Stimulated activated CD8-positive, alpha-beta memory T cell treated with anti-CD3 and anti-CD28 coated beads, Interleukin-15, amount 100 ng/mL, for 4 hours (primary cell): ENCODE data around the gene DEGS2.

Source experiments
- DNase-seq, 2 donors: peaks; one replicate each; pipeline ENCODE4 v3.0.0-alpha.2; 2020; ENCODE audit warnings: low read depth in 2 of 2

The DEGS2 gene

DNA sequence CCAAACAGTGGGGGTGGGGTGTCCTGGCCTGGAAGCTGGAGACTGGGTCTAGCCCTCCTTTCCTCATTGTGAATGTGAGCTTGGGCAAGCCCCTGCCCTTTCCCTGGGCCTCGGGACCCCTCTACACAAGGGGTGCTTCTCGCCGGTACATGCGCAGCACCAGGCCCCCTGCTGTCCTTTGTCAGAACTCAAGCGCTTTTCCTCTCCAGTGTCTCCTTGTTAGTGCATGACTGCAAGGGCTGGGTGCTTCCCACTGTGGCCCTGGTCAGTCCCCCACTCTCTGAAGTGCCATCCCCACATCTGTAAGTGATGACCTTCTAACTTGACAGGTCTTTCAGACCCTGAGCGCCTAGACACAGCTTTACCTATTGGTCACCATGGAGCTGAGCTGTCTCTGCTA, 44.2 kb downstream of the DEGS2 start:
- DNase-seq: no peak

DNA sequence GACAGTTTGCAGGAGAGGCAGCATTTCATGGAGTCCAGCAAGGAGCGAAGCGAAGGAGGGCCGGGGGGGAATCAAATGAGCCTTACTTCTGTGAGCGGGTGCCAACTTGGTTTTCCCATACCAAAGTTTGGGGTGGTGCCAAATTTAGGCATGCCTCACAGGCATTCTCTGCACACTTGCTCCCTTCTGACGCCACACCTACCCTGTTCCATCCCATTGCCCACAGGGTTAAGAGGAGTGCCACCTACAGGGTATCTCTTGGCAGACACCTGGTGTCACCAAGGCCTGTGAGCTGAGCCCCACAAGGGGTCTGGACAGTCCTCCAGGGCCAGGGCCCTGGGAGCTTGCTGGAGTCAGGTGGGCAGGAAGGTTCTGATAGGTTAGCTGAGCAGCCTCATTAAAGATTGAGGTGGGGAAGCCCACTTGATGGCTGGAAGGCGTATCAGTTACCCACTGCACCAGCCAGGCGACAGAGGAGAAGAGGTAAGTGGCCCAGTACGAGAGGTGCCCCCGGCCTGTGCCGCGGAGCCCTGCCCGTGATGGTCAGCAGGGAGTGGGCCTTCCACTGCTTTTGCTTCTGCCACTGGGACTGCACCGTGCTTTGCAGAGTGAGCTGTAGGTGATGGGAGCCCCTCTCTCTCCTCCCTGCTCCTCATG, 45.2 kb downstream of the DEGS2 start:
- no peak for DNase-seq

DNA sequence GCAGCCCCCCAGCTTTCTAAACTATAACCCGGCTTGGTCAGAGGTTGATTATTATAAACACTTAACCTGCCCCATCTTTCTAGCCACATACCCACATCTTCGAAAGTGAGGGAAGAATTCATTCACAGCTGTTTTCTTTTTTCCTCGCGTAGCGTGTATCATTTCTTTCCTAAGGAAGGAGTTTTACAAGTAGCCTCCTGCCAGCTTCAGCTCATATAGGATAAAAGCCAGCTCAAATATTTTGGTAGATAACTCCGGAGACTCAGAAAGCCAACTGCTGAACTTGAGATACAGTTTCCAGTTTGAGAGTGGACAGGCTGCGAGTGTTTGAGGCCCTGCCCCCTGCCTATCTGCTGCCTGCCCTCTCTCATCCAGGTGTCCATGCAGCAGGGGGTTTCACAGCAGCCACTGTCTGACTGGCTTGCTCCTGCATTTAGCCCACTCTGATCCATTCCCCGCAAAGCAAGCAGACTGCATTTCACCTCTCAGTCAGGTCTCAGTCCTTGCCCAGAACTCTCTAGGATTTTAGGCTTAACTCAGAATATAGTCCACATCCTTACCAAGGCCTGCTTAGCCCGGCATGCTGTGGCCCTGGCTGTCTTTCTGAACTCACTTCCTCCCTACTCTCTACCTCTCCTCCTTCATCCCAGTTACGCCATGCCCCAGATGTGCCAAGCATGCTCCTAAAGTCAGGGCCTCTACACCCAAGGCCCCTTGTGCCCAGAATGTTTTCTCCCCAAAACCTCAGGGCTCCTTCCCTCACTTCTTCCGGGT, 47.3 kb downstream of the DEGS2 start:
- no peak for DNase-seq

DNA sequence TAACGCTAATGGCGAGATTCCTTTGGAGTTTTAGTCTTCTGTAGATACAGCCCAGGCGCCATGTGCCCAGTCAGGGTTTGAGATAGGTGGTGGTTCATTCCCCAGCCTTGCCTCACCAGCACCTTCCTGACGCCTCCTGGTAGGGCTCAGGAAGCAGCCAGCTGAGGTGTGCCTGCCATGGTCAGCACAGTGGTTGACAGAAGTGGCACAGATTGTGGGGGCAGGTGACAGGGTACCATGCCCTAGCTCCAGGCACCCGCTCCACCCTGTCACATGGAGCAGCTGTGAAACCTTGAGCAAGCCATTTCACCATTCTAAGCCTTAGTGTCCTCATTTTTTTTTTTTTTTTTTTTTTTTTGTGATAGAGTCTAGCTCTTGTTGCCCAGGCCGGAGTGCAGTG, 48.6 kb downstream of the DEGS2 start:
- no peak for DNase-seq

DNA sequence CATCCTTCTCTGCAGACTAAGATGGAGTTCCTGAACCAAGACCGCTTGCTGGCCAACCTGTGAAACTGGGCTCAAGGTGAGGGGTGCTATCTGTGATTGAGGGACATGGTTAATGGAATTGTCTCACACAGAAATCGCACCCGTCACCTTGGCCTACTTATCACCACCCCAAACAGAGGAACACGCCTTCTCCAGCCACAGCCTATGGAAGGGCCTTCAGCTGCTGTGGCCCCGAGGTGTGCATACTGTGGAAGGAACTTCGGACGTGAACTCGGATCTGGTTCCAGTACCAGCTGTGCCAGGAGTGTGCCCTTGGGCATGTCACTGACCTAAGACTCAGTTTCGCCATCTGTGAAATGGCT, 49.9 kb downstream of the DEGS2 start:
- no peak for DNase-seq

DNA sequence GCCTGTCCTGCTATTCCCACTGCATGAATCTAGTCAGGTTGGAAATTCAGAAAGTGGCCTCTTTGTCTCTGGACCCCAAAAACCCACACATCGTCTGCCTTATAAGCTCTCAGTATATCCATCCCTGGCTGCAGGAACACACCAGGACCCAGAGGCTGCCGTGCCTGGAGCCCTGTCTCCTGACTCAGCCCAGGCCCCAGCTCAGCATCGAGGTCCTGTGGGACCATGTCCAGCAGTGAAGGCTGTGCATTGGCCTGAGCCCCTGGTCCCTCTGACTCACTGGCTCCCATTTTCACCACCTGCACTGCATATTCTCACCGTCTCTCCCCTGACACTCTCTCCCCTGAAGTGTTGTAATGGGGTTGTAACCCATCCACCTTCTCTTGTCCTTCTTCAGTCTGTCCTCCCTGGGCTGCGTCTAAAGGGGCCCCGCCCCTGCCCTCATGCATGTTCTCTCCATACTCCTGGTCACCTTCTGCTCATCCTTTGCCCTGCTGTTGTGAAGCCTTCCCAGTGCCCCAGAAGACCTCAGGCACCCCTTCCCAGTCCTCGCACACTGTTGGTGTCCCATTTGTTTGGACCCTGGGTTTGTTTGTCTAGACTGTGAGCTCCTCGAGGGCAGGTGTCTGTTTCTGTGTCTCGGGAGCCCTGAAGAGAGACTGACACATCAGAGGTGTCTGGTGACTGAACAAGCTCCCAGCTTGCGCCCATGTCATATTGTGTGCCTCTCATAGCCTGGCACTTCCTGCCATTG, 50.4 kb downstream of the DEGS2 start:
- DNase-seq: no peak

DNA sequence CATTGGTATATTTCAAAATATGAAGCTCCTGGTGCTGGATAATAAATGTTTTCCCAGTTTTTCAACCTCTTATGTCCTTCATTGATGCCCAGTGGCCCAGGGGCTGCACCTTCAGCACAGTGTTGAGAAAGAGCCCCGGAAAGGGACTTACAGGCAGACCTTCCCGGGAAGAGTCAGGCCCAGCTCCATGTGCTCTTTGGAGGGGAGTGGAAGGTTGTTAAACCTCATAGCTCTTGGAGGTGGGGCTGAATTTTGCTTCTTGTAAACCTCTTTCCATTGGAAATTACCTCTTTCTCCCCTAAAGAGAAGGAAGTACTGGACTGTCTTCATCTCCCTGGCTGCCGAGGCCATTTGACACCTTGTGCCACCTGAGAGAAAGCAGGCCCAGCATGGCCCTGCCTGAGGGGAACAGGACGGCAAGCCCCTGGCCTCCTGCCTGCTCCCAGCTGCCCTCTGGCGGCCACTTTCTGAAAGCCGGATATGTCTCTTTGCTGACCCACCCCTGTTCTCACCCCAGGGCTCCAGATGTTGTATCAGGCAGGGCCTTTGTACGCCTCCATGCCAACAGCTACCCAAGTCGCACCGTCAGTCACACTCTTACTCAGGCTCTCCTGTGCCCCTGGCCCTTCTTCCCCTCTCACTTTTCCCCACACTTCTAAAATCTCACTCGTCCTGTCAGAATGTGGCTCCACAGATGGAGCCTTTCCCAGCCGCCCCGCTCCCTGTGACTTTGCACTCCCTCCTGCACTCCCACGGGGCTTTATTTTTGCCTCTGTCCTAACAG, 51.2 kb downstream of the DEGS2 start:
- peak; percentile 66 to 79 for DNase-seq

DNA sequence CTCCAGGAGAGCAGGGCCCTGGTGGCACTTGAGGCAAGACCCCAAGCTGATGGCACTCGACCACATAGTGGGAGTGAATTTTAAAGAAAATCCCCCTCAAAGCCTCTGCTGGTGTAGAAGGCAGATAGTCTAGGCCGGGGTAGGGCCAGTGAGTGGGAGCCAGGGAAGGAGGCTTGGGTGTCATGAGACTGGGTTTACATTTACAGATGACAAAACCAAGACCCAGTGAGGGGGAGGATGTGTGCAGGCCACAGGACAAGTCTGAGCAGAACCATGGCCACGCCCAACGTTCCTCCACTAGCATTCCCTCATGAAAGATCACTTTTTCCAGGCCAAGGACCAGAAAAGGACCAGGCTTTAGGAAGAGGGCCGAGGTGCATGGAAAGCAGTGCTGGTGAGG, 52.2 kb downstream of the DEGS2 start:
- no peak for DNase-seq

DNA sequence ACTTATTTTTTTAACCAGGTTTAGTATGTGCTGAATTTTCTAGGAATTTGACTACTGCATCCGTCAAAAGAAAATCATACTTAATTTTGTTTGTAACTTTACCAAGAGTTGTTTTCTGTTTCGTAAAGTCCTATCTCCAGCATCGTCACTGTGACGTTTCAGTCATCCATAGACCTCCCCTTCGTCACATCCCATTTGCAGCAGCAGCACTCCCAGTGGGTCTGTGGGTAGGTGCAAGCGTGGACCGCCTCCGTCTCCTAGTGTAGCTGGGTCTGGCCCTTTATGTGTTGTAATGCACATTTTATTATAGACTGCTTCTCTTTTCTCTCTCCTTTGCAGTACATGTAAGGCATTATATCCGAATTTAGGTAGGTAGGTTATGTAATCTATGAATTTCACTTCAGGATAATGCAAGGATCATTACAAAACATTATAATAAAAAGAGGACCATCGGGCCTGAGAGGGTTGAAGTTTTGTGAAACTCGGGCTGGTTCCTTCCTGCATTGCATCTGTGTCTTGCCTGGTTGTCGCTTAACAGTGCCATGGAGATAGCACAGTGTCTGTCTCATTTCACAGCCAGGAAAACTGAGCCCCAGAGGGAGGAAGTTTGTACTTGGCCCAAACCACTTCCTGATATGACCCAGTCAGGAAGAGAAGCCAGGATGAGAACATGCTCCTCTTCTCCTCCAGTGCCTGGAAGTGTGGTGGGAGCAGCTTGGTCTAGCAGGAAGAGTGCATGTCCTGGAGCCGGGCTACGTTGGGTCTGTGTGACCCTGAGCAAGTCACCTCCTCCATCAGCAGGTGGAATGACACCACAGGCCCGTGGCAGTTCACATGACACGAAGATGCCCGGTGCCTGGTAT, 53.0 kb downstream of the DEGS2 start:
- DNase-seq: no peak

DNA sequence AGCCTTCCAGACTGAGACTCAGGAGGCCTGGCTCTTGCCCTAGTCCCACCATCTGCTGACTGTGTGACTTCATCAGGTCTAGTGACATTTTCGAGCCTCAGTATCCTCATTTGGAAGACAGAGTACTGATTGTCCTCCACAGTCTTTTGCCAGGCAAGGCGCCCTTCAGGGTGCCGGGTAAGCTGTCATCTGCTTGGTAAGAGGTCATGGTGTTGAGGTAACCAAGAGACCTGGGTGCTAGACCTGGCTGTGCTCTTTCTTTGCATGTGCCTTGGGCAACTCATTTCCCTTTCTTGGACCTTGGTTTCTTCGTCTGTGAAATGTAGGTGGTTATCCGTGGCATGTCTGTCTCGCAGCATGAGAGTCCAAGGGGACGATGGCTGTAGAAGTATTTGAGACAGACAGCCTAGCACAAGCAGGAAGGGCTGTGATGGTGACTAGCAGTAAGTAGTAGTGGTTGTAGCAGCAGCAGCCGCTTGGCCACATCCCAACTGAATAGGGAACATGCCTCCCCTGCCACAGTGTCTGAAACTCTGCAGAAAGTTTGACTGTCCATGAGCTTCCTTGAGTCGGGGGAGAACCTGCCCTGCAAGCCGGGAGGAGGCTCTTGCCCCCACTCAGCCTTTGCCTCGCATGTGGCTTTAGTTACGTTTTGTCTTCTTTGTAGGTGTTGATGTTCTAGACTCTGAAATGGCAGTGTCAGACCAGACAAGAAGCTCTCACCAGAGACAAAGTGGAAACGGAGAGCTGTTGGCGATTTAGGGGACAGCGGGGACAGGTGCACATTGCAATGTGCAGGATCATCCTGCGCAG, 53.9 kb downstream of the DEGS2 start:
- no peak for DNase-seq

DNA sequence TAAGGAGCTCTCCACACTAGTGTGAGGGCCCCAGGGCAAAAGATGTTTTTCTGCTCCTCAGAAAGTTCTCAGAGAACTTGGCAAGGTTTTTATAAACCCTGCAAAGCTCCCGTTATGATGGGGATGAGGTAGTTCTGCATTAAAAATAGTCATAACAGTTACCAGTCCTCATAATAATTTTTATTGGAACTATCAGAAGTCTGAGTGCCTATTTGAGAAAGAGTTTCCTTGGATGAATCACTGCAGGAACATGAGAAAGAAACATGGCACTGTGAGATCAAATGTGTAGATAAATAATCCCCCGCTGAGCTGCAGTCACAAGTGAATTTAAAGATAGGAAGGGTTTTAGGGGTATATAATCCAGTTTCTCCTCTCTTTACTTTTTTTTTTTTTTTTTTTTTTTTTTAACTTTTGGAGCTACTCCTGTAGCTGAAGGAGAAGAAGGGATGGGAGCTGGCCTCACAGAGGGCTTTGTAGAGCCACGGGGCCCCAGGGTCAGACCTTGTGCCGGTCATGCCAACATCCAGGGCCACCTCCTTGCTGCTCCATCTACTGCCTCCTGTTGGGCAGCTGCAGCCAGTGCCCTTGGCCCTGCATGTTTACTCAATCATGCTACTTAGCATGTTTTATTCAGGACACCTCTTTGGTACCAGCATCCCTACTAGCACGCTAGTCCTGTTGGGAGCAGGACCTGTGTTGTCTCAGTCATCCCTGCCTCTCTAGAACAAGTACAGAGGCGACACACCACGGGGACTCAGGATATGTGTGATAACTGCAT, 54.7 kb downstream of the DEGS2 start:
- no peak for DNase-seq

DNA sequence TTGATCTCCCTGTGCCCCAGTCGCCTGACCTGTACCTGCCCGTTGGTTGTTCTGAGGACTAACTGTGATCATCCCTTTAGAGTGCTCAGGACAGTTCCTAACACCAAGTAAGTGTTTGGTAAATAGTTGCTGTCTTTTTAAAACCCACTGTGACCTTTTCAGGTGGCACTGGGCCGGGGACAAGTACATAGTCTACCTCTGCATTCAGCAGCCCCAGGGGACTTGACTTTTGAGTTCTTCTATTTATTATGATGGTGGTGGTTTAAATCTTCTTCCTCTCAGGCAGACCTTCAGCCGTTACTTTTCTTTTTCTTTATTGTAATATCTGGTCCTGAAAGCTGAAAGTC, 55.5 kb downstream of the DEGS2 start:
- DNase-seq: no peak

DNA sequence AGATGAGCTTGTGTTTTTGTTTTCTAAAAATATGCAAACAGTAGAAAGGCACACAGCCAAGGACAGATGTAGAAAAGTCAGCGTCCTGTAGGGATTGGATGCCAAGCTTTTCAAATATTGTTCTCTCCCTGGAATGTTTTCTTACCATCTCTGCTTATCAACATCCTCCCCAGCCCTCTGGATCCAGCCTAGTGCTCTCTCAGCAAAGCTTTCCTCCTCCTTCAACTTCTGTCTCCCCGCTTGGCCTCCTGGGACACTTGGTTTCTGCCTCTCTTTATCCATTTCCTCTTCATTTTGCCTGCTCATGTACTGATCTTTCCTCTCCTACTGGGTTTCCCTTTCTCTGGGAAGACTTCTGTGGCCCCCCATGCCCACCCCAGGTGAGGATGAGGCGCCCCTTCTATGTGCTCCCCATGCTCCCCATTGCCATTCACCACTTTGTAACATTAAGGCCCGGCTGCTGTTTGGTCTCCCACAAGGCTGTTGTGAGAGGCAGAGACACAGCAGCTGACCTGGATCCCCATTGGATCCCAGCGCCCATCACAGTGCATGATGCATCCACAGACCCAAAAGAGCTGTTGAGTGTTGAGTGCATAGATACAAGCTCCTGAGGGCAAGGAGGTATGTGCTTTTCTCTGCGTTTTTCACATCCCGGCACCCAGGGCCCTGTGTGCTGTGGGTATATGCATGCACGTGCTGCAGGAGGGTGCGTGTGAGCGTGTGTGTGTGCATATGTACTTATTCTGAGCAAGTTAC, 56.0 kb downstream of the DEGS2 start:
- no peak for DNase-seq

DNA sequence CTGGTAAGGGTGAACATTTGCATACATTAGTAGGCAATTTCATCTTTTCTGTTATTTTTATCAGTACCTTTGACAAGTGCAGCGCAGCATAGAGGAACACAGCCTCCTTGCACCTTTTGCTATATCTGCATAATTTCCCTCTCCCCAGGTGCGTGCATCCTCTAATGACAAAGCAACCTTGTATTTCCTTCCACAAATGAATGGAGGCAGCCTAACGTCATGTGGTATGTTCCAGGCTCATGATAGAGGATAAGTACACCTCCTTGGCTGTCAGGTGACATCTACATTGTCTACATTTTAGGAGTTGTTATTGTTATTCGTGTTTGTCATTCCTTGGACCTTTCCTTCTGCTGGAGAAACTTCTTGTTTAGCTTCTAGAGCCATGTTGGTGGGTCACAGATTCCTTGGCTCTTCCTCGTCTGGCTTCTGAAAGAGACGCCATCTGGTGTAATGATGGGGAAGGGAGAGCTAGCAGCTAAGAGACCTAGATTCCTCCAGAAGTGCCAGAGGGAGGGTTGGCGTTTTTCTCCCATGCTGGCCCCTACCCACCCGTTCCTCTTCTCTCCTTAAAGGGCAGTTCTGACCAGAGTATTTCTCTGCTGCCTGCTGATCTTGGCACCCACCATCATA, 57.2 kb downstream of the DEGS2 start:
- DNase-seq: no peak

DNA sequence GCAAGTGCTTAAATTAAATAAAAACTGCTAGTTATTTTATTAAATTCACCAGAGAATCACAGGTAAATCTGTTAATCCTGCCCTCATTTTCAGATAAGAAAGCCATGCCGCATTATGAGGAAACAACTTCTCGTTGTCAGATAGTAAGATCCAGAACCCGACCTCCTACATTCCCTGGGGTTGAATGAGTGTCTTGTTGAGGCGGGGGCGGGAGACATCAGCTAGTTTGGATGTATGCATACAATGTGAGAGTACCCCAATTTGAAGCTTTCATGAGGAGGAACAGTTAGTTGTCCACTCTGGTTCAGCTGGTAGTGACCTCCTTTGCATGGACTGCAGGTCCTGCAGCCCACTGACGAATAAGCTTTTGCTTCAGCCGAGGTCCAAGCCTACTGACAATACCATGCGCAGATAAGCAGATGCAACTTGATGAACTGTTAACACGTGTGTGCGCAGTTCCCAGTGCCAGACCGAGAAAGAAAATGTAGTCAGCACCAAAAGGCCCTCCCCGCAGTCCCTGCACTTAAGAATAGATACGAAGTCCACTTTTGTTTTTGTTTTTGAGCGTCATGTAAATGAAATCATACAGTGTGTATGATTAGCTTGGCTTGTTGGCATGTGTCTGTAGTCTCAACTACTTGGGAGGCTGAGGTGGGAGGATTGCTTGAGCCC, 59.3 kb downstream of the DEGS2 start:
- DNase-seq: no peak

DNA sequence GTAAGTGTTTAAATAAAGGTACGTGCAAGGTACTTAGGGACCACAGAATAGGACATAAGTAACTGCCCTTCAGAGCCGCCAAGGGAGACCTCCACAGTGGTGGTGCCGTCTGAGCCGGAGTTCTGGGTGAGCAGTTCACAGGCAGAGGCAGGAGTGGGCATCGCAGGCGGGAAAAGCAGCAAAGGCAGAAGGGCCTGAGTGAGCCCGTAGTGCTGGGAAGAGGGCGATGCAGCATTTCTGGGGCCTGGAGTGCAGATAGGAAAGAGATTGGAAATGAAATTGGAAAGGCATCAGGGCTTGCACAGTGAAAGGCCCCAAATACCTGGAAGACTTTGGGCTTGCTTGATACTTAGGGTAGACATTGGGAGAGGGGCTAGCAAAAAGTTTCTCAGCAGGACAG, 61.3 kb downstream of the DEGS2 start:
- DNase-seq: no peak

DNA sequence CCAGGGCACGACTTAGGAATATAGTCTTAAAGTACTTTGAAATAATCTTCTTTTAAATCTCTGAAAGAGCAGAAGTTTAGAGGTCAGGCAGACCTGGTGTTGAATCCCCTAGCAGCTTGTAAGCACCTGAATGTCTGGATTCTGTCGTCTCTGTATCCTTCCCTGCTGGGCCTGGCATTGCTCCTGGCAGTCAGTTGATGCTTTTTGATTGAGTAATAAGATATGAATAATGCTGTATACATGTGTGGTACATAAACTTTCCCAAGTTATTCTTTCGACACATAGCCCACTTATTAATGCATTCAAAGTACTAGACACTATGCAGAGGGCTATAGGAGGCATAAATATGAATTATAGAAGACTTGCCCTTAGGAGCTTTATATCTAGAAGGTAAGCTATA, 62.8 kb downstream of the DEGS2 start:
- DNase-seq: no peak
